T-cell (primary cell): ENCODE results near the gene AKR1C2. TPM values are rescaled to one million over a fixed set of nuclear protein-coding genes. Genes with fewer than 3 reads are reported as not detected.
"Not testable (repeated sequence)": the region's sequence is repeated elsewhere in the genome, so short reads cannot be mapped to it uniquely, and the experiment has no call there.

Source experiments
- ATAC-seq, 4 experiments: fragments of 200-7000 bp in 3 of 4; fragments of 150-1000 bp in 1 of 4; cut with Tn5 transposase; replicated peaks in 1 of 4; 1 replicate in 3 of 4; 2 replicates in 1 of 4; pipeline ENCODE4 v1.10.0; 2021; ENCODE audit warnings: moderate library complexity in 3 of 4, mild to moderate bottlenecking in 2 of 4, moderate number of reproducible peaks in 1 of 4
- CTCF ChIA-PET, 2 donors: fragments of 300-600 bp; sonication (Branson Sonifier 250); formaldehyde crosslinking; loops; one replicate each; lab custom pipeline; 2022; ENCODE audit warnings: antibody characterized with exemption in 2 of 2; lab: Charles Lee
- POLR2A ChIA-PET, 2 donors: fragments of 300-600 bp; sonication (Branson Sonifier 250); formaldehyde crosslinking; loops; one replicate each; lab custom pipeline; 2022; ENCODE audit warnings: antibody characterized with exemption in 2 of 2; lab: Charles Lee
- DNase-seq, 35 experiments: peaks; one replicate each; pipeline versions ENCODE4 v3.0.0 to v3.0.0-alpha.2; 2013 to 2023
- H3K27ac ChIP-seq: one replicate; pipeline ENCODE4 v1.5.1; 2013; ENCODE audit warnings: low read length
- H3K27me3 ChIP-seq, 2 experiments: replicated peaks in 1 of 2; 1 replicate in 1 of 2; 2 replicates in 1 of 2; pipeline versions ENCODE4 v1.6.1 to v1.7.0; 2013; ENCODE audit warnings: low read length in 1 of 2, mixed read lengths in 1 of 2; ENCODE audit not compliant: control insufficient read depth in 2 of 2, insufficient read depth in 2 of 2; ENCODE audit errors: extremely low read depth in 1 of 2
- H3K36me3 ChIP-seq, 2 donors: 1 replicate in 1 of 2; 2 replicates in 1 of 2; pipeline versions ENCODE4 v1.6.1 to v1.7.0; 2013; ENCODE audit warnings: low read length in 1 of 2; ENCODE audit not compliant: control insufficient read depth in 2 of 2, insufficient read depth in 1 of 2; ENCODE audit errors: extremely low read depth in 1 of 2
- H3K4me1 ChIP-seq, 2 experiments: 1 replicate in 1 of 2; 2 replicates in 1 of 2; pipeline versions ENCODE4 v1.6.1 to v1.7.0; 2013; ENCODE audit warnings: low read length in 2 of 2, mixed read lengths in 1 of 2; ENCODE audit not compliant: insufficient read depth in 2 of 2, control insufficient read depth in 1 of 2; ENCODE audit errors: extremely low read depth in 1 of 2
- H3K4me3 ChIP-seq, 2 donors: 1 replicate in 1 of 2; 2 replicates in 1 of 2; pipeline versions ENCODE4 v1.5.1 to v1.7.0; 2013; ENCODE audit warnings: mild to moderate bottlenecking in 2 of 2, low read length in 1 of 2, moderate library complexity in 1 of 2; ENCODE audit not compliant: control insufficient read depth in 1 of 2; ENCODE audit errors: extremely low read depth in 1 of 2
- H3K9me3 ChIP-seq: 2 replicates; pipeline ENCODE4 v1.7.0; 2013
- H3K27ac Mint-ChIP-seq, 2 donors: one replicate each; pipeline ENCODE4 v1.8.0; 2020 to 2021; ENCODE audit warnings: mild to moderate bottlenecking in 2 of 2, mixed read lengths in 2 of 2
- H3K27me3 Mint-ChIP-seq, 2 donors: one replicate each; pipeline ENCODE4 v1.8.0; 2021 to 2022; ENCODE audit warnings: mixed read lengths in 2 of 2
- H3K36me3 Mint-ChIP-seq: one replicate; pipeline ENCODE4 v1.8.0; 2021; ENCODE audit warnings: mixed read lengths
- H3K4me1 Mint-ChIP-seq, 3 donors: one replicate each; pipeline ENCODE4 v1.8.0; 2020 to 2022; ENCODE audit warnings: mixed read lengths in 3 of 3, mild to moderate bottlenecking in 1 of 3
- H3K4me3 Mint-ChIP-seq, 3 donors: one replicate each; pipeline ENCODE4 v1.8.0; 2020 to 2022; ENCODE audit warnings: mild to moderate bottlenecking in 3 of 3, mixed read lengths in 3 of 3, moderate library complexity in 3 of 3
- H3K9me3 Mint-ChIP-seq, 3 donors: one replicate each; pipeline ENCODE4 v1.8.0; 2020 to 2022; ENCODE audit warnings: mixed read lengths in 3 of 3
- WGBS: methylation state at CpG from one replicate; pipeline ENCODE4 v1.1.5; 2013; ENCODE audit warnings: missing lambda C conversion rate; ENCODE audit not compliant: insufficient coverage; 5-methylcytosine and 5-hydroxymethylcytosine counted together
- total RNA-seq, 35 experiments: library from RNA in 6 of 35; stranded (reverse) in 6 of 35; fragments of 120-200 nt in 1 of 35; gene quantifications; one replicate each; pipeline versions ENCODE4 v1.2.1 to v1.2.4 and lab custom pipeline; 2013 to 2026

The AKR1C2 gene
- total RNA-seq, 5 donors from 2014 or later (not counting 1 experiment from before 2014, with no cell fraction given), result 0.15 to 0.47 (median 0.41) TPM; not detected in 2

- H3K9me3 ChIP-seq, H3K27ac ChIP-seq, H3K4me3 Mint-ChIP-seq, H3K27me3 ChIP-seq, ATAC-seq, H3K36me3 ChIP-seq, H3K36me3 Mint-ChIP-seq, DNase-seq, POLR2A ChIA-PET, H3K27ac Mint-ChIP-seq, H3K4me1 ChIP-seq, H3K4me1 Mint-ChIP-seq, H3K27me3 Mint-ChIP-seq, H3K4me3 ChIP-seq: not testable (repeated sequence)
- H3K9me3 Mint-ChIP-seq, result peaks cover 17 to 46% (median 27%) of the 10 kb centered on the region in 3 donors
- CTCF ChIA-PET, result interaction anchor here in 1 of 2 donors (0.9 kb wide), 1 partner anchor 253 kb away, joined by 4 read pairs; no protein-coding TSS in a partner anchor
- 80% methylated on average over 1 of the region's 4 CpGs for WGBS
Observed at GRCh38 chr10:5031588-5031987, 27.9 kb upstream of the AKR1C2 start.

GRCh38 chr10:5030989-5031388, 27.3 kb upstream of the AKR1C2 start:
- ChIA-PET CTCF (interaction anchor here in 1 of 2 donors (0.9 kb wide), 1 partner anchor 253 kb away, joined by 4 read pairs; no protein-coding TSS in a partner anchor), POLR2A (no interaction called here)
- H3K4me3 Mint-ChIP-seq, result no peak overlapping the region
- H3K36me3 ChIP-seq, result no peaks in the 10 kb centered on the region
- H3K4me1 ChIP-seq, result no peaks in the 10 kb centered on the region
- no CpG with 5 or more reads among the region's 1 CpG for WGBS
- no peak overlapping the region for H3K27ac ChIP-seq
- H3K9me3 ChIP-seq, result no peaks in the 10 kb centered on the region
- ATAC-seq (no peak), DNase-seq (no peak)
- no peaks in the 10 kb centered on the region for H3K27me3 ChIP-seq
- H3K27ac Mint-ChIP-seq, result no peak overlapping the region
- no peaks in the 10 kb centered on the region for H3K36me3 Mint-ChIP-seq
- no peaks in the 10 kb centered on the region for H3K4me1 Mint-ChIP-seq
- peaks cover 6% of the 10 kb centered on the region in 2 donors for H3K27me3 Mint-ChIP-seq
- no peak overlapping the region for H3K4me3 ChIP-seq
- H3K9me3 Mint-ChIP-seq, result peaks cover 17 to 51% (median 27%) of the 10 kb centered on the region in 3 donors

DNA sequence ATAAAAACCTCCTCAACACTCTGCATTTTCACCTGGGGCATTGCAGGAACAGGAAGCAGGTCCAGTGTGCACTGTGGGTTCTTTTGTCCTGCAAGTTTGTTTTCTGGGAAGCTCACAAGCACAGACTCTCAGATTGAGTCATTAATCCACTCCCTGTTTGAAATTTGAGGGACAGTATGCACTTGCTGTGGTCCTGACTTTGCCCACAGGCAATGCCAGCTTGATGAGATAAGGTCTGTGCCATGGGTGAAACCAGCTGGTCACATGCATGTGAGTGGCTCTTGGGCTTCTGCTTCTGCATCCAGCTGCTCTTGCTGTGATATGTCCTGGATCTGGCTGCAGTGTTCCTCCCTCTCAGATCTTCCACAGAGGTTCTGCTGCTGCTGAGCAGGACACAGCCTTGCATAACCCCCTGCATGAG, 21.8 kb upstream of the AKR1C2 start:
- H3K36me3 ChIP-seq, H3K27ac ChIP-seq, ATAC-seq, H3K4me1 Mint-ChIP-seq, H3K9me3 ChIP-seq, DNase-seq, H3K36me3 Mint-ChIP-seq, H3K4me1 ChIP-seq, CTCF ChIA-PET, H3K4me3 Mint-ChIP-seq, H3K27me3 ChIP-seq, H3K27ac Mint-ChIP-seq, H3K4me3 ChIP-seq, POLR2A ChIA-PET: not testable (repeated sequence)
- Mint-ChIP-seq H3K9me3 (peaks cover 0 to 19% (median 9%) of the 10 kb centered on the region in 3 donors), H3K27me3 (peaks cover 10% of the 10 kb centered on the region in 2 donors)

- Histone ChIP-seq H3K9me3 (no peaks in the 10 kb centered on the region), H3K27me3 (no peaks in the 10 kb centered on the region), H3K4me3 (no peak overlapping the region), H3K27ac (no peak overlapping the region), H3K36me3 (no peaks in the 10 kb centered on the region), H3K4me1 (no peaks in the 10 kb centered on the region)
- Mint-ChIP-seq H3K36me3 (no peaks in the 10 kb centered on the region), H3K9me3 (peaks cover 0 to 10% (median 0%) of the 10 kb centered on the region in 3 donors), H3K4me3 (no peak overlapping the region), H3K27ac (no peak overlapping the region), H3K27me3 (peaks cover 10% of the 10 kb centered on the region in 2 donors), H3K4me1 (no peaks in the 10 kb centered on the region)
- 35% methylated on average over 4 of the region's 4 CpGs for WGBS
- ChIA-PET POLR2A (no interaction called here), CTCF (no interaction called here)
- DNase-seq (no peak), ATAC-seq (no peak)
Observed at GRCh38 chr10:5023177-5023805, 19.6 kb upstream of the AKR1C2 start.

- H3K27ac ChIP-seq, H3K36me3 ChIP-seq, ATAC-seq, POLR2A ChIA-PET, H3K36me3 Mint-ChIP-seq, DNase-seq, CTCF ChIA-PET, H3K4me1 Mint-ChIP-seq, H3K9me3 ChIP-seq, H3K9me3 Mint-ChIP-seq, H3K4me3 Mint-ChIP-seq, H3K27me3 ChIP-seq, H3K27ac Mint-ChIP-seq, H3K4me3 ChIP-seq, H3K27me3 Mint-ChIP-seq, H3K4me1 ChIP-seq: not testable (repeated sequence)
- 83% methylated on average over 1 of the region's 10 CpGs for WGBS
Observed at GRCh38 chr10:5021624-5022290, 18.1 kb upstream of the AKR1C2 start.

GRCh38 chr10:5019770-5020612, 16.3 kb upstream of the AKR1C2 start:
- H3K9me3 ChIP-seq, H3K27ac Mint-ChIP-seq, ATAC-seq, H3K27me3 ChIP-seq, H3K36me3 ChIP-seq, H3K4me3 ChIP-seq, H3K27me3 Mint-ChIP-seq, DNase-seq, H3K4me1 Mint-ChIP-seq, H3K4me3 Mint-ChIP-seq, H3K4me1 ChIP-seq, H3K36me3 Mint-ChIP-seq, POLR2A ChIA-PET, H3K9me3 Mint-ChIP-seq, H3K27ac ChIP-seq, CTCF ChIA-PET: not testable (repeated sequence)
- WGBS, result 50% methylated on average over 1 of the region's 6 CpGs
